Stimulated activated CD8-positive, alpha-beta memory T cell treated with anti-CD3 and anti-CD28 coated beads, Interleukin-7, amount 100 ng/mL, for 48 hours (primary cell): ENCODE data around the gene GBF1.

Experiments
- DNase-seq, 2 donors: peaks; one replicate each; pipeline ENCODE4 v3.0.0-alpha.2; 2020; ENCODE audit warnings: low read depth in 1 of 2; ENCODE audit errors: extremely low read depth in 1 of 2

GBF1 gene

GRCh38 chr10:102406815-102407214 lies 161.5 kb downstream of the GBF1 start:
- no peak for DNase-seq

DNA sequence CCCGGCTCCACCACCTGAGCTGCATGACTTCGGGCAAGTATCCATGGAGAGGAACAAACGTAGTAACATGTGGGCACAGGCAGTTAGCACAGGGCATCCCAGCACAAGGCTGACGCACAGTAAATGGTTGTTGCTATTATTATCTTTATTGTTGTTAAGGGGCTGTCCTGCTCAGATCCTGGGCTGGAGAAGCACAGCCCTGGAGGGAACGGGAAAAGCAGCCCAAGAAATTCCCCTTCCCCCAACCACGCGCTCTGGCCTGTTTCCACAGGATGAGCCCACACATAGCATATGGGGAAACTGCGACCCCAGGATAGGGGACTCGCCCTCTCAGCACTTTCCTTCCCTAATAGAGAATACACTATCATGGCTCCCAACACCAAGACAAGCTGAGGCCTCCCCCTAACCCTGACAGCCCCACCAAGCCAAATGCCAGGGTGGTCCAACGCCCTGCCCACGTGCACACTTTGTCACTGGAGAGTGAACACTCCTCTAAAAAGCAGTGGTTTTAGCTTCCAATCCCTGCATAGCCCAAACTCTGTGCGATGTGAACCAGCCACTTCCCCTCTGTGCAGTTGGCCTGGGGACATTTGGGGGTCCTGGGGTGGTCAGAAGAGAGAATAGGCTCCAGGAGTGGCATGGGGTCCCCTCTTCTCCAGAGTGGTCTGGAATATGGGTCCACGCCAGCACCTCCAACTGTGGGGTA lies 162.2 kb downstream of the GBF1 start:
- DNase-seq: no peak

GRCh38 chr10:102408131-102408727 lies 162.9 kb downstream of the GBF1 start:
- no peak for DNase-seq

GRCh38 chr10:102408728-102409603 lies 163.6 kb downstream of the GBF1 start:
- DNase-seq: peak; percentile 57 to 74

DNA sequence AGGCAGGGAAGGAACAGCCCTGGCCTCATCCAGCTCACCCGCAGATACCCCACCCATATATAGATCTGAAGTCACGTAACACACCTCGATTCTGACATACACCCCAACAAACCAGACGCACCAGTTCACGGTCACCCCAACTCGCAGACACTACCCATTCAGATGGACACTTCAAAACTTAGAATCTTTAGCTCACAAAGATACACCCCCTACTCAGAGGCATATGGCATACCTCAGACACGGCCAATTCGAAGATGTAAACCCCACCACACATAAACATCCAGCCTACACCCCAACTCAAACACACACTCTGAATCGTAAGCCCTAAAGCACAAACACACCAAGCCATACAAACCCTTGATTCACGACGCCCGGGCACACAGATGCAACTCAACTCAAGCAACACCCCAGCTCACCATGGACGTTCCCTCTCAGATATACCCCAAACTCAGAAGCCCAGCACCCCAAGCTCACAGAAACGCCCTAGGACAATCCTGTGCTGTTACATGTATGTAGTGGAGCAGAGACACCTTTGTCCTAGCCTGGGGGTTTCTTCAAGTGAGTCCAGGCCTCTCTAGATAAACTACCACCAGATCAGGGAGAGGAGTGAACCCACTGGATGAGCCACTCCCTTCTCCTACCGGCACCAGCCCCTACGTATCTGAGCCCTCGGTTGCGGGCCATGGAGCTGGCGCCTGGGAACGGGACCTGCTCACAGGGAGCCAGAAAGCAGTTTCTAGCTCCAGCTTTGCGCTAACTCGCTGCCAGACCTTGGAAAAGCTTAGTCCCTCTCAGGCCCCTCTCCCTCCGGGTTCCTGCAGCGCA lies 164.5 kb downstream of the GBF1 start:
- no peak for DNase-seq

GRCh38 chr10:102410429-102411073 lies 165.2 kb downstream of the GBF1 start:
- DNase-seq: no peak

GRCh38 chr10:102411341-102412255 lies 166.3 kb downstream of the GBF1 start:
- DNase-seq: no peak

DNA sequence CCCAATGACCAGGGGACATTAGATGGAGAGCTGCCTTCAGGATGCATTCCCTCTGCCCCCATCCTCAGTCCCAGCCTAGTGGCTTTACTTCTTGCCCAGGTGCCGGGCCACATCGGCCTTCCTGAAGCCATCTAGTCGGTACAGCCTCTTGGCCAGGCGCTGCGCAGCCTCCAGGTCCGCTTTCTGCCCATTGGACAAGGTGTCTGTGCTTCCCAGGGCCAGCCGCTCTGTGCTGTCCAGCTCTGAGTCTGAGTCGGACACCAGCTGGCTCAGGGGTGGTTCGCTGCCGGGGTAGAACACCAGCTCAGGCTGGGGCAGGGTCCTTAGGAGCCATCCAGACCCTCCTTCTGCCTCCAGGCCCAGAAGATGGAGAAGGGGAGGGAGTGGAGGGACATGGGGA lies 167.0 kb downstream of the GBF1 start:
- DNase-seq: no peak

DNA sequence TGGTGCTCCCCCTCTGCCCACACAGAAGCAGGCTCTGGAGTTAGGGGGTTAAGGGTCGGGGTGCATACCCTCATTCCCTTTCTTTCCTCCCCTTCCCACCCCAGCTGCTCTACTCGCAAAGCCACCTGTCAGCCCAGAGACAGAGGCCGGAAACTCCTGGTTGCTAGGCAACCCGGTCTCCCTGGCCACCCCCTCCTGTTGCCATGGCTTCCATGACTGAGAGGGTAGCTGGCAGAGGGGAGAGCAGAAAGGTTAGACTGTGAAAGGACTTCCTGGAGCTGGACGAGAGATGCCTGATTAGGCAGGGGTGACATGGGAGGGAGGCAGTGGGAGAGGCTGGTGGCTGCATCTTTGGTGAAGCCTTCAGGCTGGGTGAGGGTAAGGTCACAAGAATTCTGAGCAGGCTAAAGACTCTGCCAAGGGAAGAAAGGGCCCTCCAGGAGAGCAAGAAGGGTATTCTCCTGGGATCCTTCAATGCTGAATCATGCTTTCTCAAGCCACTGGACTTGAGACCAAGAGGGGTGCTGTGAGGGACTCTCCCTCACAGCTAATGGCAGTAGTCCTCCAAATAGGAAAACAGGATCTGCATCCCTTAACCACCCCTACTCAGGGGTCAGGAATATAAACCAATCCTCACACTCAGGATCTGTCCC lies 167.8 kb downstream of the GBF1 start:
- no peak for DNase-seq

DNA sequence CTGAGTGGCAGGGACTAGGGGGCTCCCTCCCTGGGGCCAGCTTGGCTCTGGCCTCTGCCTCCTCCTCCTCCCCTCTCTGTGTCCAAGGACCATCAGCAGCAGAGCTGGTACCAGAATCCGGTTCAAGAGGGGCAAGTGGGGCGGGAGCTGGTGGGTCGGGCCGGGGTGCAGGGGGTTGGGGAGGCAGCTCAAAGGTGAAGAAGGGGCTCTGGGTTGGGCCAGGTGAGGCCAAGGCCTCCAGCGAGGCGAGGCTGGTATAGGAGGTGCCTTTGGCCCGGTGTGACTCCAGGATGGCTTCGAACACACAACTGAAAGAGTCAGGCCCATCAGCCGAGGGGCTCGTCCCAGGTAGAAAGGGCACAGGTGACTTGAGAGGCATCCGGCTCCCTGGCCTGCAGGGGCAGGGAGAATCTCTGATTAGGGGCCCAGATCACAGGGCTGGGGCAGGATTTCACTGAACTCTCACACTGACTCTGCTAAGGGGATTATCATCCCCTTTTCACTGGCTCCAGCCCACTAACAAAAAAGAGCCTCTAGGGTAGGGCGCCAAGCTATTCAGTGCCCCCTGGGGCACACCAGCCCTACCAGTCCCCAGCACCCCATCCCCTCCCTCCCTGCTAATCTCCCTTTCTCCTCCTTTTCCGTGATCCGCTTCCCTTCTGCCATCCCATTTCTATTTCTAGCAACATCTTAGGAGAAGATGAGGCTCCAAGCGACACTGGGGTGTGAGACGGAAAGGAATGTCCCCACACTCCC lies 168.7 kb downstream of the GBF1 start:
- no peak for DNase-seq

- DNase-seq: no peak
Measured at GRCh38 chr10:102414749-102415148, 169.4 kb downstream of the GBF1 start.

DNA sequence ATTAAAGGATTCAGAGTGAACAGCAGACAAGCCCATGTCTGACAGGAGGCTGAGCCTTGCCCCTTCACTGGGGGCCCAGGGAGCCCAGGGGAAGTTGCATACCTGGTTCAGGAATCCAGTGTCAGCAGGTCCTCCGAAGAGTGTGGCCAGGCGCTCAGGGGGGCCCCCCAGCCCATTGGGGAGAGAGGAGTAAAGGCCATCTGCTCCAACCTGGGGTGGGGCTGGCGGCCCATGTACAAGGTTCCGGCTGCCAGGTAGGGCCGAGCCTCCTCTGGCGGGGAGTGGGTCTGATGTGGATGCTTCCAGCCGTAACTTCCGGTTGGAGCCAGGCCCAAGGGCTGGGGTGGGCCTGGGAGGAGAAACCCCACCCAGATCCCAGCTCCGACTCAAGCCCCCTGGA lies 171.0 kb downstream of the GBF1 start:
- no peak for DNase-seq

DNA sequence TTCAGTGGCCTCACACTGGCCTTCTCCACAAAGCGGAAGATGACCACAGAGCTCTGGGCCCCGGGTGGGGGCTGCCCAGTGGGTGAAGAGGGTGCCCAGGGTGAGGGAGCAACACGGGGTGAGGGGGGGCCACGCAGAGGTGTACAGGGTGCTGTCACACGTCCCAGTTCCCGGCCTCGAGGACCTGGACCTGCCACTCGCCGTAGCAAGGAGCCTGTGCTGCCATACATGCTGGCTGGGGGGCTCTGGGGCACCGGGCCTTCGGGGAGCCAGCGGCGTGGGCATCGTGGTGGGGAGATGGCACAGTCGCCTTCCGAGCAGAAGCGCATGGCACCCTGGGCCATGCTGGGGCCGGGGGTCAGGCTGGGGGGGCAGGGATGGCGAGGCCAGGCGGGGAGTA lies 171.4 kb downstream of the GBF1 start:
- no peak for DNase-seq

DNA sequence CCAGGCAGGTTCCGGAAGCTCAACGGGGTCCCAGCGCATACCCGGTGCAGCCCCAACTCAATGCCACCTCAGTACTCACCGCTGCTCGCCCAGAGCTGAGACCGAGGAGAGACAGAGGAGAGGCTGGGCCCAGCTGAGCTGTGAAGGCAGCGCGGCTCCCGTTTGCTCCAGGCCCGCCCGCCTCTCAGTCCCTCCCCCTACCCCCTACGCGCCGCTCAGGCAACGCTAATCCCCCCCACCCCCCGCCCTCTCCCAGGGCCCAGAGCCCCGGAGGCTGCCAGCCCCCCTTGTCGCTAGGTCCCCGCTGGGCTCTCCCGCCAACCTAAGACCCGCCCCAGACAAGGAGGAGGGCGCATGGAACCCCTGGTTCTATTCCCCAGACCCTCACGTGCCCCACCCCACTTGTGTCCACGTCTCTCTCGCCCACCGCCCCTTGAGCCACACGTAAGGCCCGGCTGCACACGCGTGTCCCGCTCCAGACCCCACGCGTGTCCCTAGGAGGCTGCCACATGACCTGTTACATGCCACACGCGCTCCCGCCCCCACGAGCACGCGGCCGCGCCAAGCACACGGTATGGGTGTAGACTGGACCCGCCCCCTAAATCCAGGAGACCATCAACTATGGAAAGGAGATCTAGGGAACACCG lies 173.4 kb downstream of the GBF1 start, which contains the start of gene PSD:
TSS of gene PSD (minus strand) at position 164 of the 647 bp plus-strand sequence. CDS start 1,747 bp downstream, outside the sequence.
- DNase-seq: no peak

- DNase-seq: no peak
Measured at GRCh38 chr10:102419269-102420180, 174.2 kb downstream of the GBF1 start.

GRCh38 chr10:102420181-102420713 lies 174.9 kb downstream of the GBF1 start:
- no peak for DNase-seq
